K562 (cell line): ENCODE results near the gene DGCR8. TPM values are rescaled to one million over a fixed set of nuclear protein-coding genes. Genes with fewer than 3 reads are reported as not detected.

Experiments
- EZH2 ChIP-seq: IDR thresholded peaks from 2 replicates; pipeline ENCODE4 v1.6.1; 2012; ENCODE audit warnings: low read depth, mild to moderate bottlenecking, inconsistent platforms, low read length, borderline replicate concordance
- MAFF ChIP-seq: IDR thresholded peaks from 2 replicates; pipeline ENCODE4 v1.6.1; 2012; ENCODE audit warnings: low read length, improper control_type of control experiment
- THRAP3 ChIP-seq: fragments of 450-650 bp; IDR thresholded peaks from 2 replicates; pipeline ENCODE4 v1.6.1; 2016; ENCODE audit warnings: mild to moderate bottlenecking, inconsistent platforms, borderline replicate concordance
- ZNF324 ChIP-seq: fragments of 250-450 bp; sonication (Bioruptor Pico); IDR thresholded peaks from 2 replicates; pipeline ENCODE4 v1.4.0; 2020; ENCODE audit warnings: mild to moderate bottlenecking
- ZNF41 ChIP-seq: fragments of 250-450 bp; sonication (Bioruptor Pico); conservative IDR thresholded peaks from 2 replicates; pipeline ENCODE4 v1.4.0; 2020; ENCODE audit warnings: mild to moderate bottlenecking
- polyA plus RNA-seq, 8 experiments: library from polyadenylated mRNA; depleted of rRNA in 4 of 8; stranded (reverse) in 5 of 8; unstranded in 3 of 8; fragments of >200 nt; fragmentation: Nextera tagmentation in 2 of 8; fragmentation: Illumina TruSeq in 1 of 8; extraction: Ambion mirVana in 2 of 8; extraction: Trizol in 1 of 8; gene quantifications; 2 replicates each; pipeline versions ENCODE4 v1.2.1 to v1.2.3, GENCODE V29; 2011 to 2014; ENCODE audit warnings: inconsistent platforms in 1 of 8, missing spikeins in 1 of 8
- total RNA-seq, 7 experiments: library from RNA; depleted of rRNA in 6 of 7; stranded (reverse); fragments of >200 nt in 6 of 7; fragmentation: Illumina TruSeq in 2 of 7; extraction: Trizol in 2 of 7; gene quantifications; 2 replicates each; pipeline versions ENCODE4 v1.2.1 to v1.2.3, GENCODE V29; 2011 to 2021; ENCODE audit warnings: low replicate concordance in 1 of 7
- TF ChIP-seq, protein P1 (sequence below), 2 experiments: IDR thresholded peaks in 1 of 2; conservative IDR thresholded peaks in 1 of 2; 2 replicates each; pipeline ENCODE4 v1.6.1; 2016; ENCODE audit warnings: low read depth in 2 of 2, mild to moderate bottlenecking in 1 of 2, missing compliant biosample characterization in 1 of 2, missing genetic modification characterization in 1 of 2, moderate library complexity in 1 of 2
- TF ChIP-seq, protein P2 (sequence below): fragments of 250-450 bp; sonication (Bioruptor Pico); IDR thresholded peaks from 2 replicates; pipeline ENCODE4 v1.8.0; 2022; ENCODE audit warnings: moderate library complexity, mild to moderate bottlenecking, inconsistent platforms
- TF ChIP-seq, protein P3 (sequence below): fragments of 450-650 bp; IDR thresholded peaks from 2 replicates; pipeline ENCODE4 v1.7.1; 2018; ENCODE audit warnings: mild to moderate bottlenecking, low read depth; ENCODE audit not compliant: partially characterized antibody

Gene DGCR8
- total and polyA plus RNA-seq, 9 of the 15 experiments (the other 6 are each of a cell fraction or from before 2014, with no cell fraction given) = 5.9 to 144 (median 80.1) TPM

DNA sequence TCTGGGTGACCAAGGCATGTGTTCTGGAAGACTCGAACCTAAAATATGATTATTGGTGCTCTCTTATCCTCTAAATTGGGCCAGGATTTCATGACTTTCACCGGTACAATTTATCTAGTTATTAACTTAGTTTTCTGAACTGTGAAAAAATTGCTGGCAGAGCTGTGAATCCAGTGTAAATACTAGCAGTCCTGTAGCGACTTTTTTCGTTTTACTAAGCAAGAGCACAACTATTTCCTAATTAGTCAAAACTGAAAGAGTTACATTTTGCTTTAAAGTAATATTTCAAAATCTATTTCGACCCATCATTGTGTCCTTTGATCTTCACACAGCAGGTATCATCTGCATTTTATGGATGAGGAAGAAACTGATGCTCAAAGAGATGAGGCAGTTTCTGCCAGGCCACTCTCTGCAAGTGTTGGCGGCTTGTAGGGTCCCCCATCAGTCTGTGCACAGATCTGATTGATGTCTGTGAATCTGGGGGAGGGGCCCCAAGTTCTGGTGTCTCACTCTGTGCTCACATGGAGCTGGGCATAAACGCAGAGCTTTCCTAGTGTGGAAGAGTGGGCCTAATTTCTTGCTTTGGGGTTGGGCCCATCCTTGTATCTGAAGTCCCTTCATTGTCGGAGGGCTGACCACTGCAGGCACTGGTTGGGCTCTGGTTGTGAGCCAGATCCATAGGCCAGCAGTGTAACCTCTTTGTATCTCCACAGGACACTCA, 38.4 kb downstream of the DGCR8 start (continued):
- TF ChIP-seq, protein P1, sequence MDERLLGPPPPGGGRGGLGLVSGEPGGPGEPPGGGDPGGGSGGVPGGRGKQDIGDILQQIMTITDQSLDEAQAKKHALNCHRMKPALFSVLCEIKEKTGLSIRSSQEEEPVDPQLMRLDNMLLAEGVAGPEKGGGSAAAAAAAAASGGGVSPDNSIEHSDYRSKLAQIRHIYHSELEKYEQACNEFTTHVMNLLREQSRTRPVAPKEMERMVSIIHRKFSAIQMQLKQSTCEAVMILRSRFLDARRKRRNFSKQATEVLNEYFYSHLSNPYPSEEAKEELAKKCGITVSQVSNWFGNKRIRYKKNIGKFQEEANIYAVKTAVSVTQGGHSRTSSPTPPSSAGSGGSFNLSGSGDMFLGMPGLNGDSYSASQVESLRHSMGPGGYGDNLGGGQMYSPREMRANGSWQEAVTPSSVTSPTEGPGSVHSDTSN (CRISPR knock-in tag; IDR thresholded peaks at IDR 0.05; ENCODE audit: low read depth) = no peak
- TF ChIP-seq, protein P1 (tag; conservative IDR thresholded peaks at IDR 0.05; ENCODE audit: low read depth) = peak; percentile 72
- peak; percentile 64; the same call in 1 of the 2 replicates for TF ChIP-seq ZNF41 (CRISPR knock-in tag)
- TF ChIP-seq, protein P2, sequence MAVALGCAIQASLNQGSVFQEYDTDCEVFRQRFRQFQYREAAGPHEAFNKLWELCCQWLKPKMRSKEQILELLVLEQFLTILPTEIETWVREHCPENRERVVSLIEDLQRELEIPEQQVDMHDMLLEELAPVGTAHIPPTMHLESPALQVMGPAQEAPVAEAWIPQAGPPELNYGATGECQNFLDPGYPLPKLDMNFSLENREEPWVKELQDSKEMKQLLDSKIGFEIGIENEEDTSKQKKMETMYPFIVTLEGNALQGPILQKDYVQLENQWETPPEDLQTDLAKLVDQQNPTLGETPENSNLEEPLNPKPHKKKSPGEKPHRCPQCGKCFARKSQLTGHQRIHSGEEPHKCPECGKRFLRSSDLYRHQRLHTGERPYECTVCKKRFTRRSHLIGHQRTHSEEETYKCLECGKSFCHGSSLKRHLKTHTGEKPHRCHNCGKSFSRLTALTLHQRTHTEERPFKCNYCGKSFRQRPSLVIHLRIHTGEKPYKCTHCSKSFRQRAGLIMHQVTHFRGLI = peak; percentile 45; the same call in 1 of the 2 replicates
- no peak for TF ChIP-seq THRAP3
- no peak for TF ChIP-seq EZH2
- TF ChIP-seq, protein P3, sequence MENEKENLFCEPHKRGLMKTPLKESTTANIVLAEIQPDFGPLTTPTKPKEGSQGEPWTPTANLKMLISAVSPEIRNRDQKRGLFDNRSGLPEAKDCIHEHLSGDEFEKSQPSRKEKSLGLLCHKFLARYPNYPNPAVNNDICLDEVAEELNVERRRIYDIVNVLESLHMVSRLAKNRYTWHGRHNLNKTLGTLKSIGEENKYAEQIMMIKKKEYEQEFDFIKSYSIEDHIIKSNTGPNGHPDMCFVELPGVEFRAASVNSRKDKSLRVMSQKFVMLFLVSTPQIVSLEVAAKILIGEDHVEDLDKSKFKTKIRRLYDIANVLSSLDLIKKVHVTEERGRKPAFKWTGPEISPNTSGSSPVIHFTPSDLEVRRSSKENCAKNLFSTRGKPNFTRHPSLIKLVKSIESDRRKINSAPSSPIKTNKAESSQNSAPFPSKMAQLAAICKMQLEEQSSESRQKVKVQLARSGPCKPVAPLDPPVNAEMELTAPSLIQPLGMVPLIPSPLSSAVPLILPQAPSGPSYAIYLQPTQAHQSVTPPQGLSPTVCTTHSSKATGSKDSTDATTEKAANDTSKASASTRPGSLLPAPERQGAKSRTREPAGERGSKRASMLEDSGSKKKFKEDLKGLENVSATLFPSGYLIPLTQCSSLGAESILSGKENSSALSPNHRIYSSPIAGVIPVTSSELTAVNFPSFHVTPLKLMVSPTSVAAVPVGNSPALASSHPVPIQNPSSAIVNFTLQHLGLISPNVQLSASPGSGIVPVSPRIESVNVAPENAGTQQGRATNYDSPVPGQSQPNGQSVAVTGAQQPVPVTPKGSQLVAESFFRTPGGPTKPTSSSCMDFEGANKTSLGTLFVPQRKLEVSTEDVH = no peak
- TF ChIP-seq MAFF = 0 out of 2 replicates have a peak, but pooled peaks have one; percentile 8
- TF ChIP-seq ZNF324 = peak; percentile 1; the same call in 1 of the 2 replicates
